Urinary bladder (tissue), 4 donors: ENCODE data around the gene GSTM5. TPM values are rescaled to one million over a fixed set of nuclear protein-coding genes. Genes with fewer than 3 reads are reported as not detected.

Experiments used
- DNase-seq: peaks from one replicate; pipeline ENCODE4 v3.0.0-alpha.2; 2015; ENCODE audit errors: extremely low spot score
- H3K27ac ChIP-seq: one replicate; pipeline ENCODE4 v1.5.1; 2013; ENCODE audit warnings: low read depth, mild to moderate bottlenecking, moderate library complexity
- H3K36me3 ChIP-seq: one replicate; pipeline ENCODE4 v1.6.1; 2013; ENCODE audit warnings: mild to moderate bottlenecking, moderate library complexity; ENCODE audit not compliant: insufficient read depth
- H3K4me1 ChIP-seq: one replicate; pipeline ENCODE4 v1.6.1; 2013; ENCODE audit warnings: mild to moderate bottlenecking, moderate library complexity; ENCODE audit not compliant: insufficient read depth
- H3K4me3 ChIP-seq: one replicate; pipeline ENCODE4 v1.5.1; 2013; ENCODE audit warnings: low read depth, low read length
- WGBS: extraction: QIAGEN DNeasy Blood & Tissue Kit; methylation state at CpG from one replicate; pipeline ENCODE4 v1.1.7; 2013; 5-methylcytosine and 5-hydroxymethylcytosine counted together
- polyA plus RNA-seq: library from polyadenylated mRNA; stranded (reverse); fragments of 200-250 nt; gene quantifications from one replicate; pipeline ENCODE4 v1.2.3, GENCODE V29; 2013
- total RNA-seq: library from RNA; depleted of rRNA; stranded (reverse); fragments of >200 nt; gene quantifications from one replicate; pipeline ENCODE4 v1.2.3, GENCODE V29; 2014
- donor health status: healthy with polysubstance abuse.
- donor health status: healthy.

The GSTM5 gene
- total and polyA plus RNA-seq, 2 donors: 18.2 to 25.2 TPM

DNA sequence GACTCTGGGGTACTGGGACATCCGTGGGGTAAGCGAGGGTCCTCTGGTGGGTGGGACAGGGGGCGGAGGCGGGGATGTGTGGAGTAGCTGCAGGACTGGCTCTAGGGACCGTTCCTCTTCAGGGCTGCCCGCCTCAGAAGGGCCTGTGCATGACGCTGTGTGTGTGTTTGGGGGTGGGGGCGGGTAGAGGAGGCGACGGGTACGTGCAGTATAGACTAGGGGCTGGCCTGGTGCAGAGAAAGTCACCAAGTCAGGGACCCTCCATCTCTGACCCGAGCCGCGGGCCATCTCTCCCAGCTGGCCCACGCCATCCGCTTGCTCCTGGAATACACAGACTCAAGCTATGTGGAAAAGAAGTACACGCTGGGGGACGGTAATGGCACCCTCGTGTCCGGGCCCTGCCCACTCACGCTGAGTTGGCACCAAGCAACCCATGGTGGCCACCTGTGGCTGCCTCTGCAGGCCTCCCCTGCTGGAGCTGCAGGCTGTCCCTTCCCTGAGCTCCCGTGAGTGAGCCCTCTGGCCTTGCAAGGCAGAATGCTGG lies 342 bp downstream of the GSTM5 start:
- Histone ChIP-seq H3K4me1 (no peaks in the 10 kb centered on the region), H3K36me3 (no peaks in the 10 kb centered on the region), H3K4me3 (peak overlapping the region; percentile 37), H3K27ac (no peak overlapping the region)
- no peak for DNase-seq
- 31% methylated on average over 22 of the region's 22 CpGs for WGBS

DNA sequence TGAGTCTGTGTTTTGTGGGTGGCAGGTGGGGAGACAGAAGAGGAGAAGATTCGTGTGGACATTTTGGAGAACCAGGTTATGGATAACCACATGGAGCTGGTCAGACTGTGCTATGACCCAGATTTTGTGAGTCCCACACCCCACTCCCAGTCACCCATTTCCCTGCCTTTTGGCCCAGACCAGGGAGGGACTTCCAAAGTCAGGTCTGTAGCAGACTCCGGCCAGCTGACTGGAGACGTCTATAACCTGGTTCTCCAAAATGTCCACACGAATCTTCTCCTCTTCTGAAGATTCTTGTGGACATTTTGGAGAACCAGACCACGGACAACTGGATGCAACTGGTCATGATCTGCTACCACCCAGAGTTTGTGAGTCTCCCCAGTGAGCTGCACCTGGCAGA lies 1.6 kb downstream of the GSTM5 start:
- no peak for DNase-seq
- Histone ChIP-seq H3K4me3 (no peak overlapping the region), H3K4me1 (no peaks in the 10 kb centered on the region), H3K36me3 (no peaks in the 10 kb centered on the region), H3K27ac (no peak overlapping the region)
- WGBS: 94% methylated on average over 5 of the region's 5 CpGs

DNA sequence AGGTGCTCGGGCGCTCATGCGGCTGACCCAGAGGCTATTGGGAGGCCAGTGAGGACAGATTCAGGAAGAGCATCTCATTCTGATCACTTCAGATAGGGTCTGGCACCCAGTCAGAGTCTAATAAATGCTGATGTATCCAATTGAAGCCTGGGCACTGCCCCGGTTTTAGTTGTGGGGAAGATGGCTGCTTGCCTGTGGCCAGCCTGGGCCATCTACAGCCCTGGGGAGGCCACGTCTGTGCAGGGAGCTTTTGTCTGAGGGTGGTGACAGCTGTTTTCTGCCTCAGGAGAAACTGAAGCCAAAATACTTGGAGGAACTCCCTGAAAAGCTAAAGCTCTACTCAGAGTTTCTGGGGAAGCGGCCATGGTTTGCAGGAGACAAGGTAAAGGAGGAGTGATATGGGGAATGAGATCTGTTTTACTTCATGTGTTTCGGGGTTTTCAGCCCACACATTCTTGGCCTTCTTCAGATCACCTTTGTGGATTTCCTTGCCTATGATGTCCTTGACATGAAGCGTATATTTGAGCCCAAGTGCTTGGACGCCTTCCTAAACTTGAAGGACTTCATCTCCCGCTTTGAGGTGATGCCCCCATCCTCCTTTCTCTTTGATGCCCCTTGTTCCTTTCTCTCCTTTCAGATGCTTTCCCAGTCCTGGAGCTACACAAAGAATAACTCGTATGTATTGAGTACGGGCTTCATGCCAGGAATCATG lies 2.8 kb downstream of the GSTM5 start:
- Histone ChIP-seq H3K4me1 (no peaks in the 10 kb centered on the region), H3K4me3 (no peak overlapping the region), H3K27ac (no peak overlapping the region), H3K36me3 (no peaks in the 10 kb centered on the region)
- DNase-seq: no peak
- 81% methylated on average over 12 of the region's 12 CpGs for WGBS

DNA sequence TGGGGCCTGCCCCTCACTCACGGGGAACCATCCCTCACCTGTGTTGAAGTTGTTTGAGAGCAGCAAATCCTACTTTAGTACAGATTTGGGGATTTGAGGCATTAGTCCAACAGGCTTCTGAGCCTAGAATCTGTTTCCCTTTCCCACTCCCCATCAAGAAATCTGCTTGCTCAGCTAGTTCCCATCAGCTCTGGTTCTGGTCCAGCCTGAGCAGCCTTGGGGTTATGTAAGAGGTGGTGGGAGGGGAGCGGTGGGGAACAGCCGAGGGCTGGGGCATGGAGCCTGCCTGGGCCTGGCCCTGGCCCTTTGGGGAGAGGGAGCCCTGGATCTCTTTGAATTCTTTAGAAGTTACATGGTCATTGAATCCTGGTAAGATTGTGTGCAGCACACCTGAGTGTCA lies 4.1 kb downstream of the GSTM5 start:
- H3K27ac ChIP-seq: no peak overlapping the region
- no peak for DNase-seq
- WGBS: 80% methylated on average over 3 of the region's 3 CpGs

DNA sequence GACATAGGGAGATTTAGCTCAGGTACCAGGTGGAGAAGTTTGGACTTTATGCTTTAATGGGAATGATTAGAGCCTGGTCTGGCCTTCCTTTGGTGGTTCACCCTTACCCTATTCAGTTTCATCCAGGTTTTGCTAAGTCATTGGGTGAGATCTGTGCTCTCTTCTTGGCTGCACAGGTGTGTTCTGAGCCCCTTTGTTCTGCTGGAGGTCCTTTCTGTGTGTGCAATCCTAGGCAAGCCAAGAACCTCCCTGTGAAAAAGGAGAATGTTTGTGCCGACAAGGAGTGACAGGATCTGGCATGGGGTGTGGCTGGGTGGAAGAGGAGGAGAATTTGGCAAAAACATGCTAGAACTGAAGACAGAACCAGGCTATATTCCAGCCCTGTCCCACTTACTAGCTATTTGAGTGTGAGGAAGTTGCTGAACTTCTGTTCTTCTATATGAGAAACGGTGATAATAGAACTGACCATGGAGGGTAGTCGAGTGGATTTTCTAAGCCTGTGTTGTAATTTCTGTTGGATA lies 4.6 kb downstream of the GSTM5 start:
- no peak for DNase-seq
- 69% methylated on average over 3 of the region's 3 CpGs for WGBS
- no peak overlapping the region for H3K4me3 ChIP-seq
- no peaks in the 10 kb centered on the region for H3K36me3 ChIP-seq
- no peak overlapping the region for H3K27ac ChIP-seq
- no peaks in the 10 kb centered on the region for H3K4me1 ChIP-seq

More for the DNA sequence above, 4.1 kb downstream of the GSTM5 start:
- no peaks in the 10 kb centered on the region for H3K4me1 ChIP-seq
- no peak overlapping the region for H3K4me3 ChIP-seq
- no peaks in the 10 kb centered on the region for H3K36me3 ChIP-seq

DNA sequence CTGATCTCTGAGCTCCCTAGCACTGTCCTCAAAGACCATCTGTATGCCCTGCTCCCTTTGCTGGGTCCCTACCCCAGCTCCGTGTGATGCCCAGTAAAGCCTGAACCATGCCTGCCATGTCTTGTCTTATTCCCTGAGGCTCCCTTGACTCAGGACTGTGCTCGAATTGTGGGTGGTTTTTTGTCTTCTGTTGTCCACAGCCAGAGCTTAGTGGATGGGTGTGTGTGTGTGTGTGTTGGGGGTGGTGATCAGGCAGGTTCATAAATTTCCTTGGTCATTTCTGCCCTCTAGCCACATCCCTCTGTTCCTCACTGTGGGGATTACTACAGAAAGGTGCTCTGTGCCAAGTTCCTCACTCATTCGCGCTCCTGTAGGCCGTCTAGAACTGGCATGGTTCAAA lies 5.7 kb downstream of the GSTM5 start:
- Histone ChIP-seq H3K4me1 (no peaks in the 10 kb centered on the region), H3K4me3 (no peak overlapping the region), H3K36me3 (no peaks in the 10 kb centered on the region), H3K27ac (no peak overlapping the region)
- WGBS: 88% methylated on average over 5 of the region's 5 CpGs
- no peak for DNase-seq

DNA sequence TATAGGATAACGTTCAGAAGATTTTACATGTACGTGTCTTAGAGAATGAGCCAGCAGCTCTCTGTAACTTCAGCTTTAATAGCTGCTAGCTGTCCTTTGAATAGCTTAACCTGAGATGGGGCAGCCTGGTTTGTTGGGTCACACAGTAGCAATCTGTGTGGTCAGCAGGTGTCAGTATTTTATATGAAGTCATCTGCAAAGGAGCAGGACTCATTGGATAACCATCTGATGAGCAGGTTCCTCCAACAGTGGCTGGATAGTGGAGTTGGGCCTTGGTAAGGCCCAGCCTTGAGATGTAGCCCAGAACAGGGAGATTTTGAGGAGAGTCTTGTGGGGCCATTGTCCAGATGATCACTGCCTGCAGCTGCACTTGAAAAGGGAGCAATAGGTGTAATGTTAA lies 6.4 kb downstream of the GSTM5 start:
- no peaks in the 10 kb centered on the region for H3K4me1 ChIP-seq
- no peak for DNase-seq
- 89% methylated on average over 2 of the region's 2 CpGs for WGBS
- no peak overlapping the region for H3K4me3 ChIP-seq
- no peaks in the 10 kb centered on the region for H3K36me3 ChIP-seq
- no peak overlapping the region for H3K27ac ChIP-seq

DNA sequence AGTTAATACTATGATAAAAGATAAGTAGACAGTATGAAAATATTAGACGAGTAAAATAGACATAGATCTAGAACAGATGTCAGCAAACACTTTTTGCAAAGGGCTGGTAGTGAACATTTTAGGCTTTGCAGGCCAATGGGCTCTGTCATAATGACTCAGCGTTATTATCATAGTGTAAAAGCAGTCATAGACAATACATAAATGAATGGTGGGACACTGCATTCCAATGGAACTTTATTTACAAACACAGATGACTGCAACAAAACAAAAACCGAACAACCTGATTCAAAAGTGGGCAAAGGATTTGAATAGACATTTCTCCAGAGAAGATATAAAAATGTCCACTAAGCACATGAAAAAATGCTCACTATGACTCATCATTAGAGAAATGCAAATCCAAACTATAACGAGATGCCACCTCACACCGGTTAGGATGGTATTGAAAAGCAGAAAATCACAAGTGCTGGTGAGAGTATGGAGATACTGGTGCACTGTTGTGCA lies 7.3 kb downstream of the GSTM5 start:
- Histone ChIP-seq H3K4me3 (no peak overlapping the region), H3K27ac (no peak overlapping the region), H3K4me1 (no peaks in the 10 kb centered on the region), H3K36me3 (no peaks in the 10 kb centered on the region)
- WGBS: 65% methylated on average over 5 of the region's 5 CpGs
- DNase-seq: no peak

DNA sequence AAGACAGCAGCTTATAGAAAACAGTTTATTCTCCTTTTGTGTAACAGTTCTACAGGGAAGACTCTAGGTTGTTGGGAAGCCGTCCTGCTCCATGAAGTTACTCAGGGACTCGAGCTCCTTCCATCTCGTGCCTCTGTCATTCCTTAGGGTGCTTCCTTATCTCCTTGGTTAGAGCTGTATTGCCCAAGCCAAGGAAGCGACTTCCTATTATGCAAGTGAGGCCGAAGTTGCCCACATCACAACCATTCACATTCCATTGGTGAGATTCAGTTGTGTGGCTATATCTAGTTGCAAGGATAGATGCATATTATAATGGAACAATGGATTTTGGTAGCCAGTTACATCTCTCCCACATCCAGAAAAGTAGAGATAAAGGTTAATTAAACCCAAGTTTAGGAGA lies 9.0 kb downstream of the GSTM5 start:
- WGBS: 83% methylated on average over 5 of the region's 5 CpGs
- Histone ChIP-seq H3K27ac (no peak overlapping the region), H3K4me3 (no peak overlapping the region), H3K36me3 (no peaks in the 10 kb centered on the region), H3K4me1 (no peaks in the 10 kb centered on the region)
- DNase-seq: no peak

DNA sequence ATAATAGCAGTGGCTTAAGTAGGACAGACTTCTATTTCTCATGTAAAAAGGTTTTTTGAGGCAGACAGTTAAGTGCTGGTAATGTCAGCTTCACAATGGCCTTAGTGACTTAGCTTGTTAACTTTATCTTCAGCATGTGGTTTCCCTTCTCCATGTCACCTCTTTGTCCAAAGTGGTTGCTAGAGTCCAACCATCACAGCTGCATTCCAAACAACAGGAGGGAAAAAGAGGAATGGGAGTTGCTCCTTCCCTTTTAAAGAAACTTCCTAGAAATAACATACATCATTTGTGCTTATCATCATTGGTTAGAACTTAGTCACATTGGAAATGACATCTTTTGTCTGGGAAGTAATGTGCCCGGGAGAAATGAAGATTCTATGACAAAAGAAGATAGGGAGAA lies 9.9 kb downstream of the GSTM5 start:
- Histone ChIP-seq H3K36me3 (no peaks in the 10 kb centered on the region), H3K27ac (no peak overlapping the region), H3K4me1 (no peaks in the 10 kb centered on the region), H3K4me3 (no peak overlapping the region)
- WGBS: 96% methylated on average over 1 of the region's 1 CpG
- no peak for DNase-seq

DNA sequence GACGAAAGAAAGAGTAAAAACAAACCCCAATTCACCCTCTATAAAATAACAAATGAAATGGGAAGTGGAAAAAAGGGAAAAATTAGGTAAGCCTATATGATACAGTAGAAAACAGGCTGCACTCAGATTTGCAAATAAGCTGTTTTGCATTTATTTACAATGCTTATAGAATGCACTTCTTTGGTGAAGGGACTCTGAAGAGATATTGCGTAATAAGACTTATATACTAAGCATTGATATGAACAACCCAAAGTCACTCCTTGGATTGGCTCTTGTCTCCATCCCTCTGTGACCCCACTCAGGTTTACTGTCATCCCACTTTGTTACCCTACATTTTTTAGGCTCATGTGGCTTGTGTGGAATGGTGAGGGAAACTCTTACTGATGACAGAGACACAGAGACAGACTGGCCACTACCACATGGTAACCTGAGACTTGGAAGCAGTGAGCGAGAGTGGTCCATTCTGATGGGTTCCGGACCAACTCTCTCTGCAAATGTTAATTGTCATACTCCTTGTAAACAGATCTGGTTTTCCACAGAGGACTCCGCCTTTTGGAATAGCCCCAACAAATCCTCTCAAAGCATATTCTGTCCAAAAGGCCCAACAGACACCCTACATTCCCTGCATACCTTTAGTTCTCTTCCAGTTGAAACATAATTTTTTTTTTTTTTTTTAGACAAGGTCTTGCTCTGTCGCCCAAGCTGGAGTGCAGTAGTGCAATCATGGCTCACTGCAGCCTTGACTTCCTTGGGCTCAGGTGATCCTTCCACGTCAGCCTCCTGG lies 11.0 kb downstream of the GSTM5 start:
- no peak overlapping the region for H3K27ac ChIP-seq
- DNase-seq: no peak
- WGBS: 67% methylated on average over 7 of the region's 7 CpGs
- no peak overlapping the region for H3K4me3 ChIP-seq
- H3K36me3 ChIP-seq: no peaks in the 10 kb centered on the region
- H3K4me1 ChIP-seq: no peaks in the 10 kb centered on the region

DNA sequence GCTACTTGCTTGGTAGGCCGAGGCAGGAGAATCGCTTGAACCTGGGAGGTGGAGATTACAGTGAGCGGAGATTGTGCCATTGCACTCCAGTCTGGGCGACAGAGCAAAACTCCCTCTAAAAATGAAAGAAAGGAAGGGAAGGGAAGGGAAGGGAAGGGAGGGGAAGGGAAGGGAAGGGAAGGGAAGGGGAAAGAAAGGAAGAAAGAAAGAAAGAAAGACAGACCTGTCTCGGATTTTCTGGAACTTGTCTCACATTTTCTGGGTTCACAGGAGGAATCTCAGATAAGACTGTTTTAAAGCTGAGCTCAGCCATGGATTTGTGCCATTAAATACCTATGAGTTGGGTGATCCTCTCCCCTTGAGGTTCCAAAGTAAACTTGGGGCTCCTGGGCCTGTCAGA lies 12.9 kb downstream of the GSTM5 start:
- no peak for DNase-seq
- 85% methylated on average over 5 of the region's 5 CpGs for WGBS

DNA sequence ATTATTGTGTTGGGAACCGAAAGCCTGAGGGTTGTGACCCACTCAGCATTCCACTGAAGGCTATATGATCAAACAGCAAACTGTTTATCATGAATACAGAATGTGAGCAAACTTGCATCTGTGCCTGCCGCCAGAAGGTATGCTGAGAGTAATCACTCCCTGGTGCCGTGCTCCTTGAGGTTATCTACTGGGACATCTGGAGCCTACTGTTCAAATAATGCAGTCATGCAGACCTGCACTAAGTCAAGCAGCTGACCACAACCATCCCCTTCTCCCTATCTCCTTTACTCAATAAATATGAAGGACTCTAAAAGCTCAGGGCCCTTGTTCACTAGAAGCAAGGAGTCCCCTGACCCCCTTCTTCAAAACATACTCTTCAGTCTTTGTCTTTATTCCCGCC lies 13.5 kb downstream of the GSTM5 start:
- no peak overlapping the region for H3K27ac ChIP-seq
- H3K36me3 ChIP-seq: no peaks in the 10 kb centered on the region
- H3K4me3 ChIP-seq: no peak overlapping the region
- 80% methylated on average over 4 of the region's 4 CpGs for WGBS
- H3K4me1 ChIP-seq: no peaks in the 10 kb centered on the region
- DNase-seq: no peak

More for the DNA sequence above, 12.9 kb downstream of the GSTM5 start:
- Histone ChIP-seq H3K4me1 (no peaks in the 10 kb centered on the region), H3K4me3 (no peak overlapping the region), H3K27ac (no peak overlapping the region), H3K36me3 (no peaks in the 10 kb centered on the region)

DNA sequence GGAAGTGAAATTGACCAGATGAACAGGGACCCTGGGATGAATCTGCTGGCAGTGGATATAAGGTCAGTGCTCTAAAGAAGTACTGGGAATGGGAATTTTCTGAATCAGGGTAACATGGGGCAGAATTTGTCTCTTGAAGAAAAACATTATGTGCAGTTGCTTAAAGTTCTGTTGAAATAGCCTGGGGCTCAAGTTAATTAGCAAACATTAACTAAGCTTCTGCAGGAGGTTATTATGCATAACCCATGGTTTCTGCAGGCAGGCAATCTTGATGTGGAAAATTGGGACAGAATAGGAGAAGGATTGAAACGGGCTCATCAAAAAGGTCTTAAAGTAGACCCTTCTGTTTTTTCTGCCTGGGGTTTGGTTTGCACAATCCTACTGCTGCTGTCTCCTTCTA lies 14.0 kb downstream of the GSTM5 start:
- Histone ChIP-seq H3K36me3 (no peaks in the 10 kb centered on the region), H3K27ac (no peak overlapping the region), H3K4me1 (no peaks in the 10 kb centered on the region), H3K4me3 (no peak overlapping the region)
- DNase-seq: no peak
- WGBS: 90% methylated on average over 1 of the region's 1 CpG
